ENCODE measurements around the gene FANCI.

DNA sequence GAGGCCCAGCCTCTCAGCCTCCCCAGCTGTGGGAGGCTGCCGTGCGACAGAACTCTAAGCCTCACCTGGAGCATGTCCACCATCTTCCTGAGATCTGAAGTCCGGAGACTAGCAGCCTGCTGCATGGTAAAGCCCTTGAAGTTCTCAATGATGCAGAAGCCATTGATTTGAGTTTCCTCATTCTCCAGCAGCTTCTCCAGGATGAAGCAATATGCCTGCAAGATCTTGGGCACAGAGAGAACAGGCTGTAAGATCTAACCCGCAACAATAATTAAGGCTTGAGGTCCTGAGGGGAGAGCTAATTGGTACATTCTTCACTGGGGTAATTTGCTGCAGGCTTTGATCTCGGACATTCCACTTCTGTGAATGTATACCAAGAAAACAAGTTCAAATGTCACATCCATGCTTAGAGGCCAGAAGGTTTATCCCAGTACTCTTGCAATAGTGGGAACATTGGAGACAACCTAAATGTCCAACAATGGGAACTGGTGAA, 32.1 kb upstream of the FANCI start:
- TF ChIP-seq SIN3A (IDR thresholded peaks at IDR 0.05; ENCODE audit: borderline replicate concordance, insufficient read depth, low read length) (no peak), POLR2AphosphoS5 (IDR thresholded peaks at IDR 0.05; ENCODE audit: low read depth, low read length) (no peak), TAF1 (IDR thresholded peaks at IDR 0.05; ENCODE audit: borderline replicate concordance, insufficient read depth, low read length) (no peak), FOXP2 (optimal IDR thresholded peaks at IDR 0.05; ENCODE audit: borderline replicate concordance, extremely low read depth, extremely low read length, insufficient read depth) (no peak)
- TF ChIP-seq, protein P1, sequence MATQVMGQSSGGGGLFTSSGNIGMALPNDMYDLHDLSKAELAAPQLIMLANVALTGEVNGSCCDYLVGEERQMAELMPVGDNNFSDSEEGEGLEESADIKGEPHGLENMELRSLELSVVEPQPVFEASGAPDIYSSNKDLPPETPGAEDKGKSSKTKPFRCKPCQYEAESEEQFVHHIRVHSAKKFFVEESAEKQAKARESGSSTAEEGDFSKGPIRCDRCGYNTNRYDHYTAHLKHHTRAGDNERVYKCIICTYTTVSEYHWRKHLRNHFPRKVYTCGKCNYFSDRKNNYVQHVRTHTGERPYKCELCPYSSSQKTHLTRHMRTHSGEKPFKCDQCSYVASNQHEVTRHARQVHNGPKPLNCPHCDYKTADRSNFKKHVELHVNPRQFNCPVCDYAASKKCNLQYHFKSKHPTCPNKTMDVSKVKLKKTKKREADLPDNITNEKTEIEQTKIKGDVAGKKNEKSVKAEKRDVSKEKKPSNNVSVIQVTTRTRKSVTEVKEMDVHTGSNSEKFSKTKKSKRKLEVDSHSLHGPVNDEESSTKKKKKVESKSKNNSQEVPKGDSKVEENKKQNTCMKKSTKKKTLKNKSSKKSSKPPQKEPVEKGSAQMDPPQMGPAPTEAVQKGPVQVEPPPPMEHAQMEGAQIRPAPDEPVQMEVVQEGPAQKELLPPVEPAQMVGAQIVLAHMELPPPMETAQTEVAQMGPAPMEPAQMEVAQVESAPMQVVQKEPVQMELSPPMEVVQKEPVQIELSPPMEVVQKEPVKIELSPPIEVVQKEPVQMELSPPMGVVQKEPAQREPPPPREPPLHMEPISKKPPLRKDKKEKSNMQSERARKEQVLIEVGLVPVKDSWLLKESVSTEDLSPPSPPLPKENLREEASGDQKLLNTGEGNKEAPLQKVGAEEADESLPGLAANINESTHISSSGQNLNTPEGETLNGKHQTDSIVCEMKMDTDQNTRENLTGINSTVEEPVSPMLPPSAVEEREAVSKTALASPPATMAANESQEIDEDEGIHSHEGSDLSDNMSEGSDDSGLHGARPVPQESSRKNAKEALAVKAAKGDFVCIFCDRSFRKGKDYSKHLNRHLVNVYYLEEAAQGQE (IDR thresholded peaks at IDR 0.05; ENCODE audit: insufficient read depth in 1 of 2, low read depth in 2 of 2, low read length in 2 of 2), result no peak
